Choroid plexus epithelial cell (primary cell): Measurements from ENCODE around the gene SRSF8.

Source experiments
- DNase-seq: peaks from one replicate; pipeline ENCODE4 v3.0.0-alpha.2; 2010; ENCODE audit warnings: low read depth
- H3K4me3 ChIP-seq: 2 replicates; pipeline ENCODE4 v1.5.1; 2011; ENCODE audit warnings: low read depth, mild to moderate bottlenecking, control low read depth, low read length, moderate library complexity
- CTCF ChIP-seq: conservative IDR thresholded peaks from 2 replicates; pipeline ENCODE4 v1.5.1; 2011; ENCODE audit warnings: low read depth, mild to moderate bottlenecking, control low read depth, inconsistent platforms, low read length, moderate library complexity

The SRSF8 gene

GRCh38 chr11:95086836-95087570, 20.3 kb downstream of the SRSF8 start:
- DNase-seq, result no peak
- no peak for TF ChIP-seq CTCF
- no peak overlapping the region for H3K4me3 ChIP-seq

- no peak for DNase-seq
- no peak for TF ChIP-seq CTCF
These were observed 22.4 kb downstream of the SRSF8 start for GRCh38 chr11:95088946-95089619.

GRCh38 chr11:95089620-95090542, 23.2 kb downstream of the SRSF8 start, which contains the start of gene ENDOD1:
ENDOD1 (plus strand) TSS chr11:95089846; CDS start chr11:95089928, 82 bp downstream.
- H3K4me3 ChIP-seq, result peak within 1 kb of the TSS; percentile 85
- TF ChIP-seq CTCF, result peak; percentile 36
- DNase-seq, result peak; percentile 86

More at GRCh38 chr11:95088946-95089619, 22.4 kb downstream of the SRSF8 start:
- peak overlapping the region; percentile 85 for H3K4me3 ChIP-seq

- no peak for TF ChIP-seq CTCF
- peak overlapping the region; percentile 85 for H3K4me3 ChIP-seq
- DNase-seq, result no peak
These were observed 25.0 kb downstream of the SRSF8 start for GRCh38 chr11:95091663-95092180.

GRCh38 chr11:95092549-95093324, 26.0 kb downstream of the SRSF8 start:
- peak; percentile 84 for DNase-seq
- TF ChIP-seq CTCF, result peak; percentile 69
- peak overlapping the region; percentile 3 for H3K4me3 ChIP-seq

GRCh38 chr11:95093548-95093947, 26.8 kb downstream of the SRSF8 start:
- no peak overlapping the region for H3K4me3 ChIP-seq
- TF ChIP-seq CTCF, result no peak
- DNase-seq, result no peak
